GM21717 (cell line): Measurements from ENCODE around the gene LHFPL3.

Experiments
- ATAC-seq: cut with Tn5 transposase; IDR thresholded peaks from one replicate; pipeline ENCODE4 v1.9.1; 2021; ENCODE audit warnings: mild to moderate bottlenecking, moderate library complexity; ENCODE audit not compliant: unreplicated experiment

LHFPL3 gene

DNA sequence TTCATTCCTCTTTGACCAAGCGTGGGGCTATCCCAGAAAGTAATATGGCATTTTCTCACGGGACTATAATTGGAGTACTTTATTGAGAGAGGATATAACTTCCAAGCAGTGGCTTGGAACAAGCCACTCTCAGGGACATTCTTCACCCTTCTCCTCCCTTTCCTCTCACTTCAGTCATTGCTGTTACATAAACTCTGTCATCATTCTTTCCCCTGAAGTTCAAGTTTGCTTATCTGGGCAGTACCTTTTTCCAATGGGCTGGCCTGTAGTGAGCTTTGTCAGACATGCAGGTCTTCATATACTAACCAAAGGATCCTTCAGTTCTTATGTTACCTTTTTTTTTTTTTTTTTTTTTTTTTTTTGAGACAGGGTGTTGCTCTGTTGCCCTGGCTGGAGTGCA is 626.9 kb downstream of the LHFPL3 start:
- ATAC-seq, result no peak
